ENCODE measurements around the gene PPARG.

GRCh38 chr3:12369029-12369428 is 80.2 kb downstream of the PPARG start:
- no peak for TF ChIP-seq CTCF (IDR thresholded peaks at IDR 0.05)
- no peak for TF ChIP-seq POLR2AphosphoS5 (IDR thresholded peaks at IDR 0.05)
- TF ChIP-seq EP300 (IDR thresholded peaks at IDR 0.05; ENCODE audit: low read depth), result no peak
